Upper lobe of right lung (tissue), 1 donor: ENCODE results near the gene LCAT. TPM values are rescaled to one million over a fixed set of nuclear protein-coding genes. Genes with fewer than 3 reads are reported as not detected.

ENCODE experiments used
- ATAC-seq: fragments of 200-7000 bp; cut with Tn5 transposase; one replicate; pipeline ENCODE4 v1.9.1; 2020; ENCODE audit warnings: mild to moderate bottlenecking, moderate library complexity
- DNase-seq: peaks from one replicate; pipeline ENCODE4 v3.0.0-alpha.2; 2020
- H3K27ac ChIP-seq: fragments of 200-600 bp; one replicate; pipeline ENCODE4 v1.8.0; 2022
- H3K27me3 ChIP-seq: fragments of 200-600 bp; one replicate; pipeline ENCODE4 v1.8.0; 2022; ENCODE audit warnings: mild to moderate bottlenecking
- H3K36me3 ChIP-seq: fragments of 200-600 bp; one replicate; pipeline ENCODE4 v1.8.0; 2022
- H3K4me1 ChIP-seq: fragments of 200-600 bp; one replicate; pipeline ENCODE4 v1.8.0; 2022
- H3K4me3 ChIP-seq: fragments of 200-600 bp; one replicate; pipeline ENCODE4 v1.8.0; 2022; ENCODE audit warnings: mild to moderate bottlenecking
- H3K9me3 ChIP-seq: fragments of 200-600 bp; one replicate; pipeline ENCODE4 v1.8.0; 2022
- intact Hi-C: fragments of 100-400 bp; cut with DNase I; formaldehyde crosslinking; loops from one replicate; pipeline ENCODE4 v1.11.0; 2022
- total RNA-seq: library from RNA; stranded (reverse); fragmentation: NEBNext Ultra II Directional; extraction: Animal tissue kit (Norgen Biotek cat#: 25700); gene quantifications from one replicate; pipeline ENCODE4 v1.2.1, GENCODE V29; 2021
- TF ChIP-seq, protein P1 (sequence below): fragments of 200-600 bp; IDR thresholded peaks from one replicate; pipeline ENCODE4 v1.8.0; 2022; ENCODE audit warnings: antibody characterized with exemption
- donor health status: DM: no; HTN: yes; CAD: no; lungs with severe emphysema.

The LCAT gene
- total RNA-seq, 1 donor from 2014 or later: 40.2 TPM

DNA sequence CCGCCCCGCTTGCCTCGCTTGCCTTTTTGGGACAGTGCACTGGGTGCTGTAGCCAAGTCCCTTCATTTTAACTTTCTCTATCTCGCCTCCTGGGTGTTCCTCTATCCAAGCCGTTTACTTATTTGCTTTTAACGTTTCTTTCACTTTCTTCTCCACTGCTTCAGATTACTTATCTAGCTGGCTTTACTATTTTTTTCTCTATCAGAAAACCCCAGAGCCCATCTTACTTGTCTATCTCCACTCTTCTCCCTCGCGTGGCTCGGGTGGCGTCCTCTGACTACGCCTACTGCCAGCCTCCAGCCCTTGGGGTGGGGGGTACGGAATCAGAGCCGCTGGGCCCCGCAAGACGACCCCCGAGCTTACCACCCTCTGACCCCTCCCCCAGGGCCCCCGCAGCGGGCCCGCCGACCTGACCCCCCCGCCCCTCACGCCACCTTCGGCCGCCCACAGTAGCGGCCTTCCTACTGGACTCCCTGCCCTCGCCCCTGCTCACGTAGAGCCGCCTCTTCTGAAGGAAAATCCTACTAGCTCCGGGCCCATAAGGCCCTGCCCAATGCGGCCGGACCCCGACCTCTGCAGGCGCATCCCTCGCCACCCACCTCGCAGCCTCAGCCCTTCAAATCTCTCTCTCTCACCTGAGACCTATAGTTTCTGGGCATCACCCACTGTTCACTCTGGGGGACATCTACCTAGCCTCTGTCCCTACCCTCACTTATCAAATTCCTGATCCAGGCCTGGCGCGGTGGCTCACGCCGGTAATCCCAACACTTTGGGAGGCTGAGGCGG, 25.5 kb upstream of the LCAT start:
- Histone ChIP-seq H3K27ac (peak overlapping the region; percentile 96), H3K9me3 (no peaks in the 10 kb centered on the region), H3K36me3 (no peaks in the 10 kb centered on the region), H3K4me3 (peak overlapping the region; percentile 95), H3K4me1 (peaks cover 30% of the 10 kb centered on the region), H3K27me3 (no peaks in the 10 kb centered on the region)
- no peak for ATAC-seq
- DNase-seq: no peak
- TF ChIP-seq, protein P1, sequence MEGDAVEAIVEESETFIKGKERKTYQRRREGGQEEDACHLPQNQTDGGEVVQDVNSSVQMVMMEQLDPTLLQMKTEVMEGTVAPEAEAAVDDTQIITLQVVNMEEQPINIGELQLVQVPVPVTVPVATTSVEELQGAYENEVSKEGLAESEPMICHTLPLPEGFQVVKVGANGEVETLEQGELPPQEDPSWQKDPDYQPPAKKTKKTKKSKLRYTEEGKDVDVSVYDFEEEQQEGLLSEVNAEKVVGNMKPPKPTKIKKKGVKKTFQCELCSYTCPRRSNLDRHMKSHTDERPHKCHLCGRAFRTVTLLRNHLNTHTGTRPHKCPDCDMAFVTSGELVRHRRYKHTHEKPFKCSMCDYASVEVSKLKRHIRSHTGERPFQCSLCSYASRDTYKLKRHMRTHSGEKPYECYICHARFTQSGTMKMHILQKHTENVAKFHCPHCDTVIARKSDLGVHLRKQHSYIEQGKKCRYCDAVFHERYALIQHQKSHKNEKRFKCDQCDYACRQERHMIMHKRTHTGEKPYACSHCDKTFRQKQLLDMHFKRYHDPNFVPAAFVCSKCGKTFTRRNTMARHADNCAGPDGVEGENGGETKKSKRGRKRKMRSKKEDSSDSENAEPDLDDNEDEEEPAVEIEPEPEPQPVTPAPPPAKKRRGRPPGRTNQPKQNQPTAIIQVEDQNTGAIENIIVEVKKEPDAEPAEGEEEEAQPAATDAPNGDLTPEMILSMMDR: no peak
- intact Hi-C loops: no loop called here

DNA sequence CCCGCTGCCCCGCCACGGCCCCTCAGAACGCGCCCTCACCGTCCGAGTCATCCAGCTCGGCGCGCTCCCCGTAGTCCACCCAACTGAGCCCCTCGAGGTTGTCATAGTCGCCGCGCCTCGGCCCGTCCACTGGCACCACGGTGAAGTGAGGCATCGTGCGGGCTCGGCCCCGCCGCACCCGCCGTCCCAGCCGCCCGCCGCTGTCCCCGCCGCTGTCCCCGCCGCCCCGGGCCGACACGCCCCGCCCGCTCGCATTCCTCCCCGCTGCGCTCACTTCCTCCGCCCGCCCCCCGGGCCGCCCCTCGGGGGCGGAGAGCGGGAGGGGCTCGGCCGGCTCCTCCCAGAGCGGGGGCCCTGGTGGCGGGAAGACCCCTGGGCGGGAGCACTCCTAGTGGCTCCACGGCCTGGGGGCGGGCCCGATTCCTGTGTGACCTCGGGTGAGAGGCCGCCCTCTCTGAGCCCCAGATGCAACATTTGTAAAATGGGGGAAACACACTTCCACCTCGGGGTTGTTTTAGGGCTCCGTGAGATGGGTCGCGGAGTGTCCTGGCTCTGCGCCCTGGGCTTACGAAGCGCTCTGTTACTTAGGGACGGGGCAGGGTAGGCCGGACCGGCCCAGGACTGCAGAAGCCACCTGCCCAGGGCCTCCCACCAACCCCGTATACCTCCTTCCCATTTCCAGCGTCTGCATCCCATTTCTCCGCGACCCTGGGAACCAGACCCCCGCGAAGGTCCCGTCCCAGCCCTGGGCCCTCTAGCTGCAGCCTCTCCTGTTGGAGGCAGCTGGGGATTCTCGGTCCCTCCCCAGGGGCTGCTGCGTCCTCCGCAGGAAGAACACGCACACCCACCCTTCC, 24.7 kb upstream of the LCAT start, which contains the start of gene SLC12A4:
SLC12A4 (minus strand) TSS at position 238 of the 854 bp plus-strand sequence; CDS start at position 154, 84 bp downstream.
- H3K9me3 ChIP-seq: no peaks in the 10 kb centered on the region
- intact Hi-C loops: no loop called here
- H3K27me3 ChIP-seq: no peaks in the 10 kb centered on the region
- H3K27ac ChIP-seq: peak within 1 kb of the TSS; percentile 96
- H3K4me1 ChIP-seq: peaks cover 39% of the 10 kb centered on the region
- TF ChIP-seq, protein P1: no peak
- peak; percentile 92 for DNase-seq
- H3K4me3 ChIP-seq: peak within 1 kb of the TSS; percentile 95
- peaks cover 4% of the 10 kb centered on the region for H3K36me3 ChIP-seq
- ATAC-seq: peak; percentile 93

DNA sequence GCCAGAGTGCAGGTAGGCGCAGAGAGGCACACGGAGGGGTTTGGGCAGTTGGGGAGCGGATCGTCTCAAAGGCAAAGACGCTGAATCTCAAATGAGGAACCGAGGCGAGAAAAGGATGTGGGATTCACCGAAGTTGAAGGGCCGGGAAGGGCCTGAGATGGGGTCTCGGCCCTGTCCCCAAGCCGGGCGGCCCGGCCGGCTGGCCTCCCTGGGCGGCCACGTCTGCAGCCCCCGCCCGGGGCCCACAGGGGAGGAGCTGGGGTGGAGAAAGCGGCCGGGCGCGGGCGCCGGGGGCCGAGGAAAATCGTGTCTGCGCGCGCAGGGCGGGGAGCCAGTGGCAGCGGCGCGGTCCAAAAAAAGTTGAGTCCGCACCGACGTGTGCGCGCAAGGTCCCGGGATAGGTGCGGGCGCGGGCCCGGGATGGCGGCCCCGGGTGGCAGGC, 24.1 kb upstream of the LCAT start:
- DNase-seq (peak; percentile 79), ATAC-seq (peak; percentile 48)
- intact Hi-C loops: no loop called here
- Histone ChIP-seq H3K27ac (peak overlapping the region; percentile 96), H3K9me3 (no peaks in the 10 kb centered on the region), H3K36me3 (peaks cover 10% of the 10 kb centered on the region), H3K4me3 (peak overlapping the region; percentile 95), H3K27me3 (no peaks in the 10 kb centered on the region), H3K4me1 (peaks cover 45% of the 10 kb centered on the region)
- TF ChIP-seq, protein P1: no peak

DNA sequence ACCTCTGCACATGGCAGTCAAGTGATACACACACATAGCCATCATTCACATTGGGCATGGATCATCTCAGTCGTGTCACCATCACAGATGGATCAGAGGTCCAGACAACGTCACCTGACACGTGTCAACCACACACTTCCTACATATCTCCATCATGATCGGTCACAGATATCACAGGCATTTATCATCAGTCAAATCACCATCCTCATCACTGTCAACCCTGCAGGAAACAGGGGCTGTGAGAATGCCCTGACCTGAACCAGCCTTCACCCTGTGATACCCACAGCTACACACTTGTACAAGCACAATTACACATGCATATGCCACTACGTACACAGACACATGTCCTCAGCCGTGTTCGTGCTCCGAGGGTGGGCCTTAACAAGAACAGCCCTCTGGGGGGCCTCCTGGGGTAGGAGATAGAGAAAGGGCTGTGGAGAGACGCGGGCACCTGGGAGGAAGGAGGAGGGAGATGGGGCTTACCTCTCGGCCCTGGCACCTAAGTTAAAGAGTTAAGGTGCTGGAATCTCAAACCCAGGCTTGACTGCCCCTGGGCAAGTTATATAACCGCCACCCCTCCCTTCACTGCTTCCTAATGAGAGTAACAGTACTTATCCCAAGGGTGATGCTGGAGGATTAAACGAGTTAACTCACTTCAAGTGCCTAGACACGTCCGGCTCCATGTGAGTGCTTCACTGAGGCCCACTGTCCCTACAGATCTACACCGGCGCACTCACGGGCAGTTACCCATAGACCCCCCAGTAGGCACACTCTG, 23.4 kb upstream of the LCAT start:
- Histone ChIP-seq H3K27ac (peak overlapping the region; percentile 96), H3K36me3 (peaks cover 16% of the 10 kb centered on the region), H3K4me1 (peaks cover 51% of the 10 kb centered on the region), H3K27me3 (no peaks in the 10 kb centered on the region), H3K9me3 (no peaks in the 10 kb centered on the region), H3K4me3 (peak overlapping the region; percentile 95)
- DNase-seq (no peak), ATAC-seq (peak; percentile 2)
- TF ChIP-seq, protein P1: no peak
- intact Hi-C loops: no loop called here

DNA sequence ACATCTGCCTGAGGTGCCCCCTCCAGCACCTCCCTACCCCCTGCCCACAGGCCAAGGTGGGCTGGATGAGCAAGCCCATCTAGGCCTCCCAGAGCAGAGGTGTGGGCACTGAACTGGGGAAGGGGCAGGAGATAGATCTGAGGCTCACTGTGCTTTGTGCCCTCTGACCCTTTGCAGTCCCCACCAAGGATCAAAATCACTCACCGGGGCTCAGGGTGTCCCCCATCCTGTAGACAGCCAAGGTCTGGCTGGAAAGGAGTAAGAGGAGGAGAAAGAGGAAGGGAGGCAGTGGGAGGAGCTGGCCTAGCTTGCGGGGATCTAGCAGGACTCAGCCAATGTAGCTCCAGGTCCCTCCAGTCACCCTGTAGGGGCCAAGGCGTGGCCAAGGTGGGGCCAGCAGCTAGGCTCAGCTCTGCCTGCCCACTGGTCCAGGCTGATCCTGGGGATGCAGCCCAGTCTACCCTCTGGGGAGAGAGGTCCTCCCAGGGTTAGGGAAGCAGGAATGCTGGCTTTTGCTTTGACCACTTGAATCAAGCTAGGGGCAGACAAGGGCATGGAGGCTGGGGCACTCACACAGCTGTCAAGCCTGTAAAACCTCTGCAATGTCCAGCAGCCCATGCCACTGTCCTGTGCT, 22.7 kb upstream of the LCAT start:
- ATAC-seq (peak; percentile 42), DNase-seq (no peak)
- H3K9me3 ChIP-seq: no peaks in the 10 kb centered on the region
- H3K27me3 ChIP-seq: no peaks in the 10 kb centered on the region
- peaks cover 23% of the 10 kb centered on the region for H3K36me3 ChIP-seq
- peaks cover 58% of the 10 kb centered on the region for H3K4me1 ChIP-seq
- H3K27ac ChIP-seq: peak overlapping the region; percentile 96
- peak overlapping the region; percentile 95 for H3K4me3 ChIP-seq
- TF ChIP-seq, protein P1: no peak
- intact Hi-C loops: no loop called here
